IPS-18a (cell line): ENCODE measurements around the gene TMSB15B.
"Not testable (repeated sequence)": the region's sequence is repeated elsewhere in the genome, so short reads cannot be mapped to it uniquely, and the experiment has no call there.

Experiments
- H3K27ac ChIP-seq: one replicate; pipeline ENCODE4 v1.5.1; 2013; ENCODE audit warnings: low read length
- H3K27me3 ChIP-seq: one replicate; pipeline ENCODE4 v1.6.1; 2013; ENCODE audit warnings: mild to moderate bottlenecking, low read length; ENCODE audit not compliant: control insufficient read depth, insufficient read depth
- H3K36me3 ChIP-seq: one replicate; pipeline ENCODE4 v1.6.1; 2013; ENCODE audit warnings: low read depth, low read length; ENCODE audit not compliant: control insufficient read depth
- H3K4me1 ChIP-seq: one replicate; pipeline ENCODE4 v1.6.1; 2013; ENCODE audit warnings: low read depth, low read length; ENCODE audit not compliant: control insufficient read depth
- H3K4me3 ChIP-seq: one replicate; pipeline ENCODE4 v1.5.1; 2013; ENCODE audit warnings: low read length
- H3K9ac ChIP-seq: one replicate; pipeline ENCODE4 v1.6.1; 2013; ENCODE audit warnings: mild to moderate bottlenecking, low read length, moderate library complexity
- H3K9me3 ChIP-seq: one replicate; pipeline ENCODE4 v1.6.1; 2013; ENCODE audit warnings: low read depth, low read length; ENCODE audit not compliant: control insufficient read depth

TMSB15B gene

DNA sequence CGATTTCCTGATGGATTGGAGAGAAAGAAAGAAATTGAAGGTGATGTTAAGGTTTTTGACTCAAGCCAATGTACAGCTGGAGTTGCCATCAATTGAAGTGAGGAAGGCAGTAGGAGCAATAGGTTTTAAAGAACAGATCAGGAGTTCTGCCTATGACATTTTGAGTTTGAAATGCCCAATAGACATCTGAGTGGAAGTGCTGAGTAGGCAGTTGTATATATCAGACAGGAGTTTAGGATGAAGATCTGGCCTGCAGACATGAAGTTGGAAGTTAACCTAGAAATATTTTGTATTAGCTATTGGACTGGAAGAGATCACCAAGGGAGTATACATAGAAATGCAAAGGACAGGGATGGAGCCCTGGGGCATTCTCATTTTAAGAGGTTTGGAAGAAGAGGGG lies 12.9 kb upstream of the TMSB15B start:
- Histone ChIP-seq H3K27me3 (no peaks in the 10 kb centered on the region), H3K4me1 (no peaks in the 10 kb centered on the region), H3K9me3 (no peaks in the 10 kb centered on the region), H3K27ac (no peak overlapping the region), H3K36me3 (no peaks in the 10 kb centered on the region), H3K4me3 (no peak overlapping the region), H3K9ac (no peak overlapping the region)

GRCh38 chrX:103953353-103953752 lies 9.1 kb upstream of the TMSB15B start:
- no peaks in the 10 kb centered on the region for H3K4me1 ChIP-seq
- no peak overlapping the region for H3K9ac ChIP-seq
- no peak overlapping the region for H3K4me3 ChIP-seq
- no peaks in the 10 kb centered on the region for H3K27me3 ChIP-seq
- H3K9me3 ChIP-seq: no peaks in the 10 kb centered on the region
- H3K27ac ChIP-seq: no peak overlapping the region
- H3K36me3 ChIP-seq: no peaks in the 10 kb centered on the region

- no peak overlapping the region for H3K9ac ChIP-seq
- H3K27me3 ChIP-seq: no peaks in the 10 kb centered on the region
- no peaks in the 10 kb centered on the region for H3K9me3 ChIP-seq
- no peaks in the 10 kb centered on the region for H3K36me3 ChIP-seq
- H3K4me3 ChIP-seq: no peak overlapping the region
- H3K27ac ChIP-seq: no peak overlapping the region
- no peaks in the 10 kb centered on the region for H3K4me1 ChIP-seq
Measured at GRCh38 chrX:103954259-103954658, 8.2 kb upstream of the TMSB15B start.

DNA sequence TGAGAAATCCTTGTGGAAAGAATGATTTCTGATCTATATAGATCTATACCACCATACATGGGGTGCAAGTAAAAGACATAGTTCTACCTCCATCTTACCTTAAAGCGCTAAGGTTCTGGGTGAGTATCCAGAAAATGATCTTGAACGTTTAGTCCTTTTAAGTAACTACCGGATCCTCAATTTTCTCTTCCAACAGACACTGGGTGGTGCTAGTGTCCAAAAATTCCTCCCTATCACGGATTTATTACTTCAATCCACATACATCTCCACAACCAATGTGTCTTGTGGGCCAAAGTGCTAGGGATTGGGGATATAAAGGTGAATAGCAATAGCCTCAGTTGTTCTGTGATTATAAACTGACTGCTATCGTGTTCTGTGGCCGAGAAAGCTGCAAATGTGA lies 1.8 kb upstream of the TMSB15B start:
- H3K27ac ChIP-seq, H3K4me3 ChIP-seq, H3K27me3 ChIP-seq, H3K4me1 ChIP-seq, H3K9me3 ChIP-seq, H3K36me3 ChIP-seq, H3K9ac ChIP-seq: not testable (repeated sequence)

- not testable (repeated sequence) for H3K9ac ChIP-seq, H3K27me3 ChIP-seq
Measured at GRCh38 chrX:103983508-103983907, 21.1 kb downstream of the TMSB15B start.

DNA sequence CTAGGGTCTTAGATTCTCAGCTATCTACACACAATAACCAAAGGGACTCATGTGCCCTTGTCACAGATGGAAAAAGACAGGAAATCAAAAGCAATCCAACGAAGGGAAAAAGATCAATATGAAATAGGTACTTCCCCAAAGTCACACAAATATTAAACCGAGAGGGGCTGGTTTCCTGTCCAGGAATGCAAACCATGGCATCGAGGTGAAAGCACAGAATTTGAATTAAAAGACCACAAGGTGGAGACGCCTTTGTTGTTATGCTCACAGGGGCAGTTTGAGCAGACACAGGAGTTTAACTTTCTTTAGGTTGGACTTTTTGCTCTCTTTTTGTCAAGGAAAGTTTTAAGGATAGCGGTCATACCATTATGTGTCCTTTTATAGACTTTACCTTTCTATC lies 36.8 kb downstream of the TMSB15B start:
- Histone ChIP-seq H3K4me3 (no peak overlapping the region), H3K27me3 (no peaks in the 10 kb centered on the region), H3K27ac (no peak overlapping the region), H3K9ac (no peak overlapping the region), H3K9me3 (no peaks in the 10 kb centered on the region), H3K36me3 (no peaks in the 10 kb centered on the region), H3K4me1 (peaks cover 3% of the 10 kb centered on the region)

More at GRCh38 chrX:103983508-103983907, 21.1 kb downstream of the TMSB15B start:
- not testable (repeated sequence) for H3K9me3 ChIP-seq, H3K4me1 ChIP-seq, H3K27ac ChIP-seq, H3K36me3 ChIP-seq, H3K4me3 ChIP-seq

DNA sequence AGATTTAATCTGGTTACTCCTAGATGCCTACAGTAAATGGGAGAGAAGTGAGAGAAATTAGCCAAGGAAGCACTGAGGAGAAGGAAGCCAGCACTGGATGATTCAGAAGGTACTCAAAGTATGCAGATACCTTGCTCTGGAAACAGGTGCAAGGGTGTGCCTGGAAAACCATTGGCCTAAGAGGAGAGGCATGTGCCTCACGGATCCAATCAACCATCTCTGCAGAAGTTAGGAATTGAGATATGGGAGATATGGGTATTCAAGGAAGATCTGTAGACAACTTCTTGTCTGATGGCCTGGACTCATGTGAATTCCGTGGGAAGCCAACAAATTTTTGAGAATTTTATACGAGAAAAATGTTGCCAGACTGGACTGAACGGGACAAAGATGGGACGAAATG lies 46.4 kb downstream of the TMSB15B start:
- Histone ChIP-seq H3K27ac (no peak overlapping the region), H3K4me1 (no peaks in the 10 kb centered on the region), H3K4me3 (no peak overlapping the region), H3K9me3 (no peaks in the 10 kb centered on the region), H3K27me3 (no peaks in the 10 kb centered on the region), H3K9ac (no peak overlapping the region), H3K36me3 (no peaks in the 10 kb centered on the region)

GRCh38 chrX:104013158-104013557 lies 50.7 kb downstream of the TMSB15B start:
- Histone ChIP-seq H3K27ac (no peak overlapping the region), H3K36me3 (no peaks in the 10 kb centered on the region), H3K4me3 (no peak overlapping the region), H3K9ac (no peak overlapping the region), H3K4me1 (no peaks in the 10 kb centered on the region), H3K27me3 (no peaks in the 10 kb centered on the region), H3K9me3 (no peaks in the 10 kb centered on the region)

DNA sequence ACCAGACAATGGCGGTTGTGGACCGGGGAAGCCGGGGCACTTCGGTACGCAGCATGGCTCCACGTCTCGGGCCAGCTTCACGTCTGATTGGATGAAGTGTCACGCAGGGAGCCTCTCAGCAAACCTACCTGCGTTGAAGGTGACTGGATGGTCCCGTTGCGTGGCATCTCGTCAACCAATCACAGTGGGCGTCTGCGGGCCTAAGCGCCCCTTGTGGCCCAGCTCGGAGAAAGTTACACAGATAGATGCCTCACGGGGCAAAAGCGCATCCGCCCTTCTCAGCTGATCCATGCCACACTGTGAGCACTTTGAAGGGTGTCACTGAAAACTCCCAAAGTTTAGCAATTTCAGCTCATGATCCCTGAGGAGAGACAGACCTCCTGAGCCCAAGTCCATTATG lies 51.2 kb downstream of the TMSB15B start, which contains the start of gene H2BW1:
Gene H2BW1, minus strand, starts transcription at position 103 of the 400 bp plus-strand sequence. CDS start 132 bp downstream, outside the sequence.
- Histone ChIP-seq H3K4me3 (no peak within 1 kb of the TSS), H3K9me3 (no peaks in the 10 kb centered on the region), H3K36me3 (no peaks in the 10 kb centered on the region), H3K27me3 (no peaks in the 10 kb centered on the region), H3K9ac (no peak within 1 kb of the TSS), H3K27ac (no peak within 1 kb of the TSS), H3K4me1 (no peaks in the 10 kb centered on the region)

DNA sequence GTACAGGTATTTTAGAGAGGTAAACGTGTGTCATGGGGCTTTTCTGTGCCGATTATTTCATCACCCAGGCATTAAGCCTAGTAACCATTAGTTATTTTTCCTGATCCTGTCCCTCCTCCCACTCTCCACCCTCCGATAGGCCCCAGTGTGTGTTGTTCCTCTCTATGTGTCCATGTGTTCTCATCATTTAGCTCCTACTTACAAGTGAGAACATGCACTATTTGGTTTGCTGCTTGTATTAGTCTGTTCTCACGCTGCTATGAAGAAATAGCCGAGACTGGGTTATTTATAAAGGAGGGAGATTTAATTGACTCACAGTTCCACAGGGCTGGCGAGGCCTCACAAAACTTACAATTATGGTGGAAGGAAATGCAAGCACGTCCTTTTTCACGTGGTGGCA lies 53.1 kb downstream of the TMSB15B start:
- not testable (repeated sequence) for H3K4me1 ChIP-seq, H3K9ac ChIP-seq, H3K36me3 ChIP-seq, H3K27ac ChIP-seq, H3K27me3 ChIP-seq, H3K4me3 ChIP-seq, H3K9me3 ChIP-seq
